K562 treated with DMSO at 1 percent for 24 hours (cell line): ENCODE measurements around the gene RNU7-1. TPM values are rescaled to one million over a fixed set of nuclear protein-coding genes. Genes with fewer than 3 reads are reported as not detected.

ENCODE experiments used
- total RNA-seq: library from RNA; unstranded; fragments of 300-600 nt; gene quantifications from 2 replicates; pipeline ENCODE4 v1.2.3, GENCODE V29; 2022; ENCODE audit warnings: low read depth; ENCODE audit not compliant: insufficient read depth

Gene RNU7-1
- not detected in 2 replicates for total RNA-seq

DNA sequence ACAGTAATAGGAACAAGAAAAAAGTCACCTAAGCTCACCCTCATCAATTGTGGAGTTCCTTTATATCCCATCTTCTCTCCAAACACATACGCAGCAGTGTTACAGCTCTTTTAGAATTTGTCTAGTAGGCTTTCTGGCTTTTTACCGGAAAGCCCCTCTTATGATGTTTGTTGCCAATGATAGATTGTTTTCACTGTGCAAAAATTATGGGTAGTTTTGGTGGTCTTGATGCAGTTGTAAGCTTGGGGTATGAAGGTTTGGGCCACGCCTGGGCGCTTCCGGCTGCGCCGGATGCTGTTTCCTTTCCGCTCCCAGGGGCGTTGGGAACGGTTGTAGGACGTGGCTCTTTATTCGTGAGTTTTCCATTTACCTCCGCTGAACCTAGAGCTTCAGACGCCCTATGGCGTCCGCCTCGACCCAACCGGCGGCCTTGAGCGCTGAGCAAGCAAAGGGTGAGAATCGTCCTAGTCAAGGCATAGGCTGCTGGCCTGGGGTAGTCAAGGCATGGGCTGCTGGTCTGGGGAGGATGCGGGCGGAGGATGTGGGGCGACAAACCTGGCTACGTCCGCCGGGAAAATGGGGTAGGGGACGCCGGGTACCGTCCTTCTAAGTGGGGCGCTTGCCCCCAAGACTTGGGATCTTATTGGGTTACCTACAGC is at the start of gene RNU7-1, which contains the start of gene C12orf57:
RNU7-1 (plus strand) TSS at position 95 of the 659 bp plus-strand sequence.
C12orf57 (plus strand) TSS at position 301 of the 659 bp plus-strand sequence; CDS start at position 401, 100 bp downstream.

GRCh38 chr12:6904280-6905276 is 39.0 kb upstream of the RNU7-1 start, which contains the start of gene LRRC23:
LRRC23 (plus strand) TSS chr12:6904822; CDS start chr12:6905634, 812 bp downstream.

DNA sequence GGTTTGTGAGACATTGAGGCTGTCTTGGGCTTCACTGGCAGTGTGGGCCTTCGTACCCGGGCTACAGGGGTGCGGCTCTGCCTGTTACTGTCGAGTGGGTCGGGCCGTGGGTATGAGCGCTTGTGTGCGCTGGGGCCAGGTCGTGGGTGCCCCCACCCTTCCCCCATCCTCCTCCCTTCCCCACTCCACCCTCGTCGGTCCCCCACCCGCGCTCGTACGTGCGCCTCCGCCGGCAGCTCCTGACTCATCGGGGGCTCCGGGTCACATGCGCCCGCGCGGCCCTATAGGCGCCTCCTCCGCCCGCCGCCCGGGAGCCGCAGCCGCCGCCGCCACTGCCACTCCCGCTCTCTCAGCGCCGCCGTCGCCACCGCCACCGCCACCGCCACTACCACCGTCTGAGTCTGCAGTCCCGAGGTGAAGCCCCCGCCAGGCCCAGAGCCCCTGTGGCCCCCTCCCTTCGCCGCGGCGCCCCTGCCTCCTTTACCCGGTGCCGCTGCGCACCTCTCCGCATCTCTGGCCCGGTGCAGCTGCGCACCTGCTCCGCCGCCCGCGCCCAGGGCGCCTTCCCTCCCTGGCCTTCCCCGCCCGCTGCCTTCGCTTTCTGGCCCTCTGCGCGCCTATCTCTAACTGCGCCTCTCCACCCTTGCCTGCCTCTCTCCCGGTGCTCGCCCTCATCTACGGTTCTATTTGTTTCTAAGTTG is 29.2 kb upstream of the RNU7-1 start, which contains the start of gene ENO2:
ENO2 (plus strand) TSS at position 335 of the 701 bp plus-strand sequence. CDS start 1,253 bp downstream, outside the sequence.

GRCh38 chr12:6927379-6928021 is 16.1 kb upstream of the RNU7-1 start, which contains the start of gene ATN1:
ATN1 (plus strand) TSS chr12:6927959; CDS start chr12:6934002, 6,043 bp downstream.

DNA sequence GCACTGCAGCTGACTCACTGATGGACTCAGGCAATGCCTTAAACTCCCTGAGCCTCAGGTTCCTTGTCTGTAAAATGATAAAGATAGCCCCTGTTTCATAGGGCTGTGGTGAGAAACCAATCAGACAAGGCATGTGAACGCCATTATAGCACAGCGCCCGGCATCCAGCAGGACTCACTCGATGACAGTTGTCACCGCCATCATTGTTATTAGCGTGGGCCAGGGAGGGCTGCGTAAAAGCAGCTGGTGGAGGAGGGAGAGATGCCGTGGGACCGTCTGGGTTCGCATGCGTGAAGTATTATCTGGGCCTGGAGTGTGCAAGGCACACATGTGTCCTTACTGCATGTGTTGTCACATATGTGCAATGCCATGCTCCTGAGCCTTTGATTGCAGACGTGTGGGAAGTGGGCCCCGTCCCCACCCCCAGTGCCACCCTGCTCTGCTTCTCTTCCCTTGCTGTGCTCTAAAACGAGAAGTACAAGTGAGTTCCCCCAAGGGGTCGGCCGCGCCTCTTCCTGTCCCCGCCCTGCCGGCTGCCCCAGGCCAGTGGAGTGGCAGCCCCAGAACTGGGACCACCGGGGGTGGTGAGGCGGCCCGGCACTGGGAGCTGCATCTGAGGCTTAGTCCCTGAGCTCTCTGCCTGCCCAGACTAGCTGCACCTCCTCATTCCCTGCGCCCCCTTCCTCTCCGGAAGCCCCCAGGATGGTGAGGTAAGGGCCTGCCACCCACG is 7.4 kb downstream of the RNU7-1 start, which contains the start of gene PTPN6:
PTPN6 (plus strand) TSS at position 546 of the 730 bp plus-strand sequence; CDS start at position 703, 157 bp downstream.

Other genes starting within 250 kb of the RNU7-1 start
- gene PIANP, start 243.0 kb upstream of the RNU7-1 start, total RNA-seq: 0.10 TPM in 1 of 2 replicates, not detected in the other
- gene COPS7A, start 219.8 kb upstream of the RNU7-1 start, total RNA-seq: 35.9 and 39.5 TPM in 2 replicates
- gene MLF2, start 190.7 kb upstream of the RNU7-1 start, total RNA-seq: 177 and 185 TPM in 2 replicates
- gene PTMS, start 177.5 kb upstream of the RNU7-1 start, total RNA-seq: 448 and 520 TPM in 2 replicates
- 0.81 and 1.1 TPM in 2 replicates for gene LAG3, start 171.3 kb upstream of the RNU7-1 start, total RNA-seq
- gene CD4, start 154.3 kb upstream of the RNU7-1 start, total RNA-seq: 0.10 TPM in 1 of 2 replicates, not detected in the other
- 3.4 and 5.0 TPM in 2 replicates for gene GPR162, start 122.0 kb upstream of the RNU7-1 start, total RNA-seq
- 16.1 and 17.8 TPM in 2 replicates for gene P3H3, start 115.4 kb upstream of the RNU7-1 start, total RNA-seq
- 1.3 and 1.7 TPM in 2 replicates for gene GNB3, start 102.9 kb upstream of the RNU7-1 start, total RNA-seq
- gene CDCA3, start 92.5 kb upstream of the RNU7-1 start, total RNA-seq: 26.4 and 26.9 TPM in 2 replicates
- gene USP5, start 91.7 kb upstream of the RNU7-1 start, total RNA-seq: 73.2 and 74.7 TPM in 2 replicates
- 522 and 527 TPM in 2 replicates for gene TPI1, start 76.3 kb upstream of the RNU7-1 start, total RNA-seq
- 8.9 and 12.1 TPM in 2 replicates for gene SPSB2, start 70.5 kb upstream of the RNU7-1 start, total RNA-seq
- gene LRRC23, start 39.0 kb upstream of the RNU7-1 start, total RNA-seq: 7.1 and 9.8 TPM in 2 replicates
- 36.4 and 37.6 TPM in 2 replicates for gene ENO2, start 29.2 kb upstream of the RNU7-1 start, total RNA-seq
- gene ATN1, start 15.9 kb upstream of the RNU7-1 start, total RNA-seq: 46.0 and 52.1 TPM in 2 replicates
- gene C12orf57, start 206 bp downstream of the RNU7-1 start, total RNA-seq: 433 and 493 TPM in 2 replicates
- 14.6 and 18.9 TPM in 2 replicates for gene PTPN6, start 7.5 kb downstream of the RNU7-1 start, total RNA-seq
- 260 and 269 TPM in 2 replicates for gene PHB2, start 26.8 kb downstream of the RNU7-1 start, total RNA-seq
- 17.6 and 18.3 TPM in 2 replicates for gene EMG1, start 27.1 kb downstream of the RNU7-1 start, total RNA-seq
- gene LPCAT3, start 74.7 kb downstream of the RNU7-1 start, total RNA-seq: 26.2 and 26.8 TPM in 2 replicates
- 1.6 and 2.9 TPM in 2 replicates for gene C1S, start 116.9 kb downstream of the RNU7-1 start, total RNA-seq
- 2.5 and 3.7 TPM in 2 replicates for gene C1R, start 148.6 kb downstream of the RNU7-1 start, total RNA-seq
- gene C1RL, start 165.4 kb downstream of the RNU7-1 start, total RNA-seq: 17.1 and 24.0 TPM in 2 replicates
- 4.4 and 5.5 TPM in 2 replicates for gene RBP5, start 185.1 kb downstream of the RNU7-1 start, total RNA-seq
- 19.2 and 26.5 TPM in 2 replicates for gene CLSTN3, start 186.6 kb downstream of the RNU7-1 start, total RNA-seq
- 21.2 and 22.0 TPM in 2 replicates for gene PEX5, start 245.9 kb downstream of the RNU7-1 start, total RNA-seq